ENCODE data around the gene DNAJC16.
A peak's percentile ranks its signal among the peaks of the same experiment; 100 is the strongest.

DNA sequence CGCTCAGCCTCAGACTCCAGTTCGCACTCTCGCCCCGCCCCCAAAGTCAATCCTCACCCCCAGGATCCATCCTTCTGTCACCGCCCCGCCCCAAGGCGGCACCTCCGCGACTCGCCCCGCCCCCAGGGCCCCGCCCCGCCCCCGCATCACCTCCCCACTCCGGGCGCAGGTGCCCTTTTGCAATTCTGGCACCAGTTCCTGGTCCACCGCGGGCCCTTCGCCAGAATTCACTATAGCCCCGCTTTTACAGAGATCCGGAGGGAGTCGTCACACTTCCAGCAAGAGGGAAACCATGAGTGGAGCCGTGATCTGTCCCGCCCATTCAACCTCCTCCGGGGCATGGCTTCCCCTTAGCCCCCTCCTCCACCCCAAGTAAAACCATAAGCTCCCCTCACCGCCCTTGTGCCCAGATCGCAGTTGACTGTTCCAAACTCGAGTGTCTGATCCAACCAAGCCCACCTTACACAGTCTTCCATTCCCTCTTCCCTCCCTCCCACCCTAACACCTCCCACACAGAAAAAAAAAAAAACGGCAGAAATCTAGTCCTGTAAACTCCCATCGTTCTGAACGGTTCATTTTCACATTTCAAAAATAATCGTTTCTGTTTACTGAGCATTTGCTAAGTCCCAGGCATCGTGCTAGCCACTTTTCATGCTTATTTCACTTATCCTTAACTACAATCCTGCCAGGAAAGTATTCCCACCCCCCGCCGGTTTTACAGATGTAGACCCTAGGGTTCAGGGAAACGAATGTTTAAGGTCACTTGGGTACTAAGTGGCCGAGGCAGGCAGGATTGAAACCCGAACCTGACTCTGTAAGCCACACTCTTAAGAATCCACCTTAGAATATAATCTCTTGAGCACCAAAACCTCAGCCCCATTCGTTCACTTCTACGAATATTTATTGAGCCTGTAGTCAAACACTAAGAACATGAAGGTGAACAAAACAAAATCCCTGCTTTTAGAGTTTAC lies 1.3 kb upstream of the DNAJC16 start:
- TF ChIP-seq CTCF (IDR thresholded peaks at IDR 0.05) (no peak), POLR2A (IDR thresholded peaks at IDR 0.05) (peak; percentile 57), EP300 (IDR thresholded peaks at IDR 0.05; ENCODE audit: low read depth) (no peak)
